ENCODE data around the gene SIAH1.

GRCh38 chr16:48361012-48361411 is 24.2 kb downstream of the SIAH1 start:
- TF ChIP-seq POLR2AphosphoS5 (IDR thresholded peaks at IDR 0.05) (no peak), CTCF (IDR thresholded peaks at IDR 0.05) (no peak)

Measured in gastroesophageal sphincter (tissue), 3 donors.